NB4 (cell line): Measurements from ENCODE around the gene AXDND1.

Source experiments
- MYC ChIP-seq: IDR thresholded peaks from 2 replicates; pipeline ENCODE4 v1.6.1; 2011; ENCODE audit warnings: low read depth, low read length
- TF ChIP-seq, protein P1 (sequence below): IDR thresholded peaks from 2 replicates; pipeline ENCODE4 v1.6.1; 2011; ENCODE audit warnings: low read depth, low read length
- TF ChIP-seq, protein P2 (sequence below): IDR thresholded peaks from one replicate; pipeline ENCODE4 v1.5.1; 2012; ENCODE audit warnings: low read depth, low read length

DNA sequence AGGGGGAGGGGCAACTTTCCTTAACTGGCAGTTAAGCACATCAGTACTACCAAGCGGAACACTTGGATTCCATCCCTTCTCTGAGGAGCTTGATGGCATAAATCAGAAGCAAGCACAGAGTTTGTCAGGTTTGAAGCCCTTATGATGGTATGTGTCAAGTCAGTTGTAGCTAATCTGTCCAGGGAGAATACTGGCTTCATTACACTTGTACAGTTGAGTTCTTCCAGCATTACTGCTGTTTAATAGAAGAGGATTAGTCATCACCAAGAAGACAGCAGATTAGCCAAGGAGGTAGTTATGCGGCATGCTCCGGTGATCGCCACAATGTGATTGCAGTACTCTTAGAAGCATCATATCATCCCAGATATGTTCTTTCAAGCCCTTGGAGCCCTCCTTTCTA lies 223.7 kb downstream of the AXDND1 start:
- TF ChIP-seq MYC, result no peak
- TF ChIP-seq, protein P1, sequence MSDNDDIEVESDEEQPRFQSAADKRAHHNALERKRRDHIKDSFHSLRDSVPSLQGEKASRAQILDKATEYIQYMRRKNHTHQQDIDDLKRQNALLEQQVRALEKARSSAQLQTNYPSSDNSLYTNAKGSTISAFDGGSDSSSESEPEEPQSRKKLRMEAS, result no peak
- TF ChIP-seq, protein P2, sequence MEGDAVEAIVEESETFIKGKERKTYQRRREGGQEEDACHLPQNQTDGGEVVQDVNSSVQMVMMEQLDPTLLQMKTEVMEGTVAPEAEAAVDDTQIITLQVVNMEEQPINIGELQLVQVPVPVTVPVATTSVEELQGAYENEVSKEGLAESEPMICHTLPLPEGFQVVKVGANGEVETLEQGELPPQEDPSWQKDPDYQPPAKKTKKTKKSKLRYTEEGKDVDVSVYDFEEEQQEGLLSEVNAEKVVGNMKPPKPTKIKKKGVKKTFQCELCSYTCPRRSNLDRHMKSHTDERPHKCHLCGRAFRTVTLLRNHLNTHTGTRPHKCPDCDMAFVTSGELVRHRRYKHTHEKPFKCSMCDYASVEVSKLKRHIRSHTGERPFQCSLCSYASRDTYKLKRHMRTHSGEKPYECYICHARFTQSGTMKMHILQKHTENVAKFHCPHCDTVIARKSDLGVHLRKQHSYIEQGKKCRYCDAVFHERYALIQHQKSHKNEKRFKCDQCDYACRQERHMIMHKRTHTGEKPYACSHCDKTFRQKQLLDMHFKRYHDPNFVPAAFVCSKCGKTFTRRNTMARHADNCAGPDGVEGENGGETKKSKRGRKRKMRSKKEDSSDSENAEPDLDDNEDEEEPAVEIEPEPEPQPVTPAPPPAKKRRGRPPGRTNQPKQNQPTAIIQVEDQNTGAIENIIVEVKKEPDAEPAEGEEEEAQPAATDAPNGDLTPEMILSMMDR, result no peak
